Ureter (tissue), 1 donor: Measurements from ENCODE around the gene SMIM35. TPM values are rescaled to one million over a fixed set of nuclear protein-coding genes. Genes with fewer than 3 reads are reported as not detected.
A peak's percentile ranks its signal among the peaks of the same experiment; 100 is the strongest.
"Not testable (repeated sequence)": the region's sequence is repeated elsewhere in the genome, so short reads cannot be mapped to it uniquely, and the experiment has no call there.

Experiments
- DNase-seq: peaks from one replicate; pipeline ENCODE4 v3.0.0-alpha.2; 2020; ENCODE audit warnings: low spot score
- total RNA-seq: library from RNA; stranded (reverse); gene quantifications from one replicate; pipeline ENCODE4 v1.2.4, GENCODE V29; 2023
- donor health status: DM: yes; HTN: yes; CAD: no.

SMIM35 gene
- total RNA-seq, 1 donor from 2014 or later, result 0.13 TPM

DNA sequence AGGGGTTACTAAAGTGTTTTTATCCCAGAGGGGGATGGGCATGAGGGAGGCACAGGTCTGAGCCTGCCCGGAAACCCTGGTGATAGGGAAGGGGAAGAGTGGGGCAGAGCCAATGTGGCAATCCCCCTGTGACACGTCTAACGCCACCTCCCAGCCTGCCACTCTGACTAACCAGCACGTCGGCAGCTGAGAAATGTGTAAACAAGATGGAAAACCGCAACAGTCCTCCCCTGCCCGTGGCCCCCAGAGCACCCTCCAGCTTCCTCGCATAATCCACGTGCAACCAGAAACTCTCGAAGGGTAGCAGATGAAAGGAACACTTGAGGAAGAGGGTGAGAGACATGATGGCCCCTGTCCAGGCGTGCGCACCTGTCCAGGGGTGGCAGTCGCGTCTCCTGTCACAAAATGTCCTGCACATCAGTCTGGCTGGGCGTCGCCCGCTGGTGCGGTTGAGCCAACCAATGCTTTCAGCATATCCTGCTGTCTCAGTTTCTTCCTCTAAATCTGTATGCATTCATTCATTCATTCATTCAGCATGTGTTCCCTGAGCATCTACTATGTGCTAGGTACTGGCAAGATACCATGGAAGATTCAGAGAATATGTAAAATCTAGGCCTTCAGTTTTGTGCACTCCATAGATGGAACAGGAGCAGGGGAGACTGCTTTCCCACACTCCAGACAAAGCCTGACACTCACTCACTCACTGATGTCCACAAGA is 5.4 kb downstream of the SMIM35 start:
- DNase-seq, result peak; percentile 80

DNA sequence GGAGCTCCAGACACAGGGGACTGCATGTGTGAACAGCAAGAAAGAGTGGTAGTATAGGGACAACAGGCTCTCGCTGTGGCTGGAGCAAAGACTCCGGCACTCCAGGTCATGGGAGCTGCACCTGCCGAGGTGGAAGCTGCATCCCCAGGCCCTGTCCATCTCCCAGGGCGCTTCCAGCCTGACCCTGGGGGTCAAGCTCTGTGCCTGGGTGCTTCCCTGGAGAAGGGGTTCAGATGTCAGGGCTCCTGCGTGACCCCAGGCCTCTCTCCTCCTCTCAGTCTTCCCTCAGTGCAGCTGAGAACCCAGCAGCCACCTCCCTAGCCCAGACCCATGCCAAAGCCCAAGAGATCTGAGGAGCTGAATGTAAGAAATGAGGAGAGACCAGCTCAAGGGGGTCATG is 6.5 kb downstream of the SMIM35 start:
- DNase-seq, result no peak

DNA sequence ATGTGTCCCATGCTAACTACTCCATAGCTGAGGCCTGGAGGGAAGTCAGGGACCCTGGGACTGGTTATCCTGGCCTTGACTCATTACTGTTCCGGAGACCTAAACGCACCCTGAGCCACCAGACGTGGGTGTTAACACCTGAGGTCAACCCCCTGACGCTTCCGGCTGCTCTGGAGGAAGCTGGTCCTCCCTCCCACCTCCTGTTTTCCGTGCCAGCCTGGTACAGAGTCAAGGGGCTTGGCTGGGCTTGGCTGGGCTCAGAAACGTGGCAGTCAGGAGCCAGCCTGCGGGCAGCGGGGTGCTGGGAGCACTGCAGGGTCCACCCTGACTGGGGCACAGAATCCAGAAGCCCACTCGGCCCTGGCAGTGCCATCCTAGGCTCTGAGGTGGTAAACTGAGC is 7.3 kb downstream of the SMIM35 start:
- DNase-seq, result no peak

DNA sequence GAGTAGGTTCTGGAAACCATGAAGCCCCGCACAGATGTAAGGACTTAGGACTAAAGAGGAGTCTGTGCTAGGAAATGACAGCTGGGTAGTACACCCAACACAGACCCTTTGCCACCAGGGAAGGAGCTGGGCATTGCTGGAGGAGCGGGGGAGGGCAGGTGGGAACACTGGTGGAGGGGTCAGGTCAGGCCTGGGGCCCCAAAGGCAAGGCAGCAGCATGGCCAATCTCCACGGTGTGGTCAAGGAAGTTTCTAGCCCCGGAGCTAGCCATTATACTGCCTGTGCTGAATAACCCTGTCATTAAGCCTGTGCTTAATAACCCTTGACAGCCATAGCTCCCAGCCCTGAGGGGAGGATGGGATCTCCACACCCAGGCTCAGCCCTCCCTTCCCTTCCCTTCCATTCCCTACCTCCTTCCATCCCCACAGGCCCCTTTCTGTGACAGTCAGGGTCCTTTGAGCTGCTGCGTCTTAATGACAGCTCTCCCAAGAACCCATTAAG is 7.8 kb downstream of the SMIM35 start:
- DNase-seq, result no peak

DNA sequence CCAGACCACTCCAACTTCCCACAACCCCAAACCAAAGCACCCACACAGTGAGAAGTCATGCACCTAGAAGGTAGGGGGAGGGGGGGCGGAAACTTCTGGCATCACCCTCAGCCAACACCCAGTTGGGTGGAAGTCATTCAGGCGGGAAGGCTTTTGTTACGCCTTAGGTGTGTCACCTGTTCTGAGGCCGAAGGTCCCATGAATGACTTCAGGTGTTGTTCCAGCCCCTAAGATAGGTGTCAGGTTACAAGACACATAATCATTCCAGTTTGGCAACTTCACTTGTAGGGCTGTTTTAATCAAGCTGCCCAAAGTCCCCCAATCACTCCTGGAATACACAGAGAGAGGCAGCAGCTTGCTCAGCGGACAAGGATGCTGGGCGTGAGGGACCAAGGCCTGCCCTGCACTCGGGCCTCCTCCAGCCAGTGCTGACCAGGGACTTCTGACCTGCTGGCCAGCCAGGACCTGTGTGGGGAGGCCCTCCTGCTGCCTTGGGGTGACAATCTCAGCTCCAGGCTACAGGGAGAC is 9.9 kb downstream of the SMIM35 start, which contains the start of gene TMPRSS4:
TMPRSS4 (plus strand) TSS at position 325 of the 528 bp plus-strand sequence. CDS start 225 bp downstream, outside the sequence.
- DNase-seq, result peak; percentile 85

DNA sequence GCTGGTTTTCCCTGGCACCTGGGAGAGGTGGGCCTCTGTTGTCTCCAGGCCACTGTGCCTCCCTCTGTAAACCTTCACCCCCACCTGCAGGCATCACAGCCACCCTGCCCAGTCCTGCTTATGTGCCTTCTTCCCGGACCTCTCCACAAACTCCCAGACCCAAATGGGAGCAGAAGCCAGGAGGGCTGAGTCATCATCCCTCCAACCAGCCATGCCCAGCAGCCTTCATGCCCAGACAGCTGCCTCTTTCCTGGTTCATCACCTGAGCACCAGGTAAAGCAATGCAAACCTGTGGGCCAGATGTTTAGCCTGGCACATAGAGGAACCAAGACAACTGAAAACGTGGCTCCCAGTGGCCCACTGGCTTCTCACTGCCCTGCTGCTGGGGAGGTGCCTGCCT is 12.0 kb downstream of the SMIM35 start:
- DNase-seq, result peak; percentile 88

DNA sequence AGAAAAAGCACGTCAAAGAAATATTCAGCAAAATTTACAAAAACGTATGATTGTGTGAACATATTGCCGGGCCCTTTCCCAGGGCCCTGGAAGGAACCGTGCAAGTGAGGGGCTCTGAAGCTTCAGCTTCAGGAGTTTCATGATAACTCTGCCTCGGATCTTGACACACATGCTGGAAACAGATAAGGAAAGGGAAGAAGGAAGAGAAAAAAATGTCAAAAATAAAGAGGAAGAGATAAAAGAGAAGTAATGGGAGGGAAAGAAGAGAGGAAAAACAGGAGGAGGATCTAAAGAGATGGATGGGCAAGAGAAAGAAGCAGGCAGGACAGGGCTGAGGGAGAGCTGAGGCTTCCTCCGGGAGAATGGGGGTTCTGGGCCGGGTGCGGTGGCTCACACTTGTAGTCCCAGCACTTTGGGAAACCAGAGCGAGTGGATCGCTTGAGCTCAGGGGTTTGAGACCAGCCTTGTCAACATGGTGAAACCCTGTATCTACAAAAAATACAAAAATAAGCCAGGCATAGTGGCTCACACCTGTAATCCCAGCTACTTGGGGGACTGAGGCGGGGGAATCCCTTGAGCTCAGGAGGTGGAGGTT is 12.6 kb downstream of the SMIM35 start:
- DNase-seq, result no peak

DNA sequence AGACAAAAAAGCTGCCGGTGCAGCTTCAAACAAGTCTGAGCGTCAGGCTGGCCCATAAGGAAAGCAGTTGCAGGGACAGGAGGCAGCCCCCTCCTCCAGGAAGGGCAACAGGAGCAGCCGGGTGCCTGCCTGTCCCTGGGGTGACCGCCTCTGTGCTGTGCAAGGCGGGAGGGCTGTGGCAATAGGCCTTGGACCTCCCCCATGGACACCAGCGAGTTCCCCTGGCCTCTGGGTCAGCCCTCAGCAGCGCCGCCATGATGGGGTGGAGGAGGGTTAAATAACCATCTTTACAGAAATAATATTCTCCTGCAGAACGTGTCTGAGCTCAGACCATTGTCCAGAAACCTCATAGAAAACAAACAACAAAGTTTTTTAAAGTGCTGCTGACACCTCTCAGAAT is 13.2 kb downstream of the SMIM35 start:
- no peak for DNase-seq

DNA sequence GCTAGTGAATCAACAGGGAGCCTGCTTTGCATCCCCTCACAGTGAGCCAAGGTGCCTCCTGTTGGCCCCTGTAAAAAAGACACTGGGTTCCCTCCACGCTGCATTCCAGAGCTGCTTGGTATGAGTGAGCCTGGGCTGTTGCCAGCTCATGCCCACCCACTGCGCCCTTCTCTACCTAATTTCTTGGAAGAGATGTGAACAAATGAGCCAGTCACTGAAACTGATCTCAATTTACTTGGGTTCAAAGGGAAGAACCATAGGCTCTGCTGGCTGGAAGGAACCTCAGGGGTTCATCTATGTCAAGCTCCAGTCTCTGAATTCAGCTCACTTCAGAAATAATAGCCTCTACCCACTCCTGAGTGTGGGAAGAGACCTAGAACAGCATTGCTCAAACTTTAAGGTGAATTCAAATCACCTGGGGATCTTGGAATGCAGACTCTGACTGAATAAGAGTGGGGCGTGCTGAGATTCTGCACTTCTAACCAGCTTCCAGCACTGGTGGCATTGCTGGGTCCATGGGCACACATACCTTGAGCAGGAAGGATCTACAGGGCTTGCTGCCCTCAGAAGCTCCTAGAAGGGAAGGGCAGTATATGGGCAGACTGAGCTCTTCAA is 15.2 kb downstream of the SMIM35 start:
- no peak for DNase-seq

DNA sequence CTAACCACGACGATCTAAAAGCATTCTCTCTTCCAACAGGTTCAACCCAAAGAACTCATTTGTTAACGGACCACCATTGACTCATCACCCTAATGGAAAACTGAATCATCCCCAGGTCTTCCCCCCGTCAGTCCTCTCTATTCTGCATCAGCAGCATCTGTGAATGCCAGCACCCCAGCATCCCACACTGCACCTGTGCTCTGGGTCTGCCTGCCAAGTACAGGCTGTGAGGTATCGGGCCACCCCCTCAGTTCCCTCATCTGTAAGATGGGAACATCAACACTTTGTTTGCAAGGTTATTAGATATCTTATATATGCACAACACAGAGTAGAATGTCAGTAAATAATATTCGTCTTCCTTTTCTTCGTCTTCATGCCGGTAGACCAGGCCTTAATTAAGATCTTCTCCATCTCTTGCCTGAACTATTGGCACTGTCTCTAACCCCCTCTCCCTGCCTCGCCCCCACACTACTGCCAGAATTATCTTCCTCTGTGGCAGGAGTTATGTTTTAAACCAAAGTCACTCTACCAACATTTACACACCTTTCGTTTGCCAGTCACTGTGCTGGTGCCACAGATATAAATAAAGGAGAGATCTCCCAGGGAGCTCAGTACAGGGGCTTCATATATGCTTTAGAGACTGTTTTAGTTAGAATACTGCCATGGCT is 17.7 kb downstream of the SMIM35 start:
- DNase-seq, result no peak

DNA sequence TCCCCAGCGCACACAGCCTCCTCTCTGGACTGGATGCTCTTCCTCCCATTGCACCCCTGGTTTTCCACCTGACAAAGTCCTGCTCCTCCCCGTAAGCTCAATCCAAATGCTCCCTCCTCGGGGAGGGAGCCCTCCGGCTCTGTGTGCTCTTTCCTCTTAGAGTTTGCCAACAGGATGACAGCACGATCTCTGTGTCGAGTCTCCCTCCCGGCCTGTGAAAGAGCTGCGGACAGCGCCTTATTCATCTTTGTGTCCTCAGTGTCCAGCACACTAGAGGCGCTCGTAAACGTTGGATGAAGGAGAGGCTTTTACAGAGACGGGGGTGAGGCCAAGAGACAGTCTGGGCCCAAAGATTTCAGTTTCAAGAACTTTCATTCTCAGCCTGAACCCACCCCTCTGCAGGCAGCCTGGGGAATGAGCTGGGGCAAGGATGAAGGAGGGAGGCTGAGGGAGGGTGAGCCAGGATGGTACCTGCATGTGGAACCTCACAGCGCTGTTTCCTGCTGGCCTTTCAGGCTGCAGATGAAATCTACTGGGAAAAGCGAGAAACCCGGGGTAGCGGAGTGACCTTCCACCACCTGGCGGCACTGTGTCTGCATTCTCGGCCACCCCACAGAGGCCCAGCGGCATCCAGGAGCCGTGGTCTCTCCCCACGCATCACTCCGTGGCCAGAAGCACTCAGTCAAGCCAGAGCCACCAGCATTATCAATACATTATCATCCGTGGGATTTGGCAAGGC is 18.4 kb downstream of the SMIM35 start:
- DNase-seq, result no peak

DNA sequence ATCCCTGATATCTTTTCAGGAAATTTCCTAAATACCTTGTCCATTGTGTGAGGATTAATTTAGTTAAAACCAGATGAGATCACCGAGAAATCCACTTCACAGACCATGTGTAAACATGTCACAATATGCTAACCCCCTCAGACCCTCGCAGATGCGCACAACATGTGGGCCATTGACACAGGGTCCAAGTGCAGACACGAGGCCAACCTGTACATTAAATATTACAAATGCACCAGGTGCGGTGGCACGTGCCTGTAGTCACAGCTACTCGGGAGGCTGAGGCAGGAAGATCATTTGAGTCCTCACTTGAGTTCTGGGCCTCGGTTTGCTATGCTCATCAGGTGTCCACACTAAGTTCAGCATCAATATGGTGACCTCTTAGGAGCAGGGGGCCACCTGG is 19.8 kb downstream of the SMIM35 start:
- no peak for DNase-seq

DNA sequence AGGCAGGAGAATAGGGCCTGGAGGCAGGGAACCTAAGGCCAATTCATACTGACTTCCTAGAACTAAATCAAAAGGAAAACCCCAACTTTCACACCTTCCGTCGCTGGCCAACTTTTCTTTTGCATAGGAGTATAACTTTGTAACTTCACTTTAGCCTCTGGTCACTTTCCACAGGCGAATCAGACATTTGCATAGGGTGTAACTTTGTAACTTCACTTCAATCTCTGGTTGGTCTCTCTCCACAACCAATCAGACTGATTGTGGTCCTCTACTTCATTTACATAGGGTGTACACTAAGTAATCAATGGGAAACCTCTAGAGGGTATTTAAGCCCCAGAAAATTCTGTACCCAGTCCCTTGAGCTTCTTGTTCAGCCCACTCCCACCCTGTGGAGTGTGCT is 21.4 kb downstream of the SMIM35 start:
- no peak for DNase-seq

DNA sequence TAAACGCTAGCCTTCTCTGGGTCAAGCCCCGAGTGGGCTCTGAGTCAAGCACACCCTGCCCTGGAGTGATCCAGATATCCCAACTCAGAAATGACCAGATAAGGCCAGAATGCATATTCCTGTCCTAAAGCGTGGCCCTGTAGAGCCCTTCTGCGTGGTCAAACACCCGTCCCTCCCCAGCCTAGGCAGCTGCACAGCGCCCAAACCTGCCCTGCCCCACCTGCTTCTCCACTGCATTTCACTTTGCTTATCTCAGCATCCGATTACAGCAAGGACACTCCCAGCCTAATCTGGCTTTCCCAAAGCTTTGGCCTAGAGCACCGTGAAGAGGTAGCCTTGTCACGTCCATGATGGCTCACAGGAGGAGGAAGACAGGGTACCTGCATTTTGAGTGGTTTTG is 21.8 kb downstream of the SMIM35 start:
- no peak for DNase-seq

DNA sequence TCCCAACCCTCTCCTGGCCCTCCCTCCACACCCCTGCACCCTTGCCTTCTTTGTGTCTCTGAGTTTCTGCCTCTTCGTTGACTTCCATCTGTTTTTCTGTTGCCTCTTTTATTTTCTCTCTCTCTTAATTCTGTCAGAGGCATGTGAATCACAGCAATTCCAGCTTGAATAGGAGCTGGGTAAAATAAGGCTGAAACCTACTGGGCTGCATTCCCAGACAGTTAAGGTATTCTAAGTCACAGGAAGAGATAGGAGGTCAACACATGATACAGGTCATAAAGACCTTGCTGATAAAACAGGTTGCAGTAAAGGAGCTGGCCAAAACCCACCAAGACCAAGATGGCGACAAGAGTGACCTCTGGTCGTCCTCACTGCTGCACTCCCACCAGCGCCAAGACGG is 24.1 kb downstream of the SMIM35 start:
- DNase-seq, result not testable (repeated sequence)

DNA sequence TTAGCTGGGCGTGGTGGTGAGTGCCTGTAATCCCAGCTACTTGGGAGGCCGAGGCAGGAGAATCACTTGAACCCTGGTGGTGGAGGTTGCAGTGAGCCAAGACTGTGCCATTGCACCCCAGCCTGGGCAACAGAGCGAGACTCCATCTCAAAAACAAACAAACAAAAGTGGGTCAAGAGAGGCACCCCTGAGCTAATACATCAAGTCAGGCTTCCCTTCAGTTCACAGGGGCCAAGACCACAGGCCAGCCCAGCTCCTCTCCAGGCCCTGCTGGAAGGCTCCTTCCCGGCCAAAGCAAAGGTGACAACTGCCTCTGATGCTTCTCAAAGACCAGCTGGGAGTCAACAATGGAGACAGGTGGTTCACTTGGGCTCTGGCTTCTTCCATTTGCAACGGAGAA is 24.6 kb downstream of the SMIM35 start:
- not testable (repeated sequence) for DNase-seq

DNA sequence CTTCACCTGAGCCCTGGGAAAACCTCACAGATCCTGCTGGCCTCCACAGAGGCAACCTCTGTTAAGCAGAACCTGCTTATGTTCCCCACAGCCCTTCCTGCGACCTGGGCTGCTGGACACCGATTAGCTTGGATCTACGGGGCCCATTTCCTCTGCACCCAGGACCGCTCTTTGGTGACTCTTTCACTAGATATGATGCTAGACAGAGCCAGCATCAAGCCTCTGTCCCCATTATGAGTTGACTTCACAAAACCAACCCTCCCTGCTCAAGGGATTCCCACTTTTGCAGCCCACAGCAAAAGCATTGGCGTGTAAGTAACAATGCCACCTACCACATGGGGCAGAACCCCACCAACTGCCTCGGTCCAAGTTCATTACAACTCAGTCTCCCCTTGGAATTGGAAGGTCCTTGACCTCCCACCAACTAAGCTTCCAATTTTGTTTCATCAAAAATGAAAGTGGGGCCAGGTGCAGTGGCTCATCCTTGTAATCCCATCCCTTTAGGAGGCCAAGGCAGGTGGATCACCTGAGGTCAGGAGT is 25.1 kb downstream of the SMIM35 start:
- no peak for DNase-seq

DNA sequence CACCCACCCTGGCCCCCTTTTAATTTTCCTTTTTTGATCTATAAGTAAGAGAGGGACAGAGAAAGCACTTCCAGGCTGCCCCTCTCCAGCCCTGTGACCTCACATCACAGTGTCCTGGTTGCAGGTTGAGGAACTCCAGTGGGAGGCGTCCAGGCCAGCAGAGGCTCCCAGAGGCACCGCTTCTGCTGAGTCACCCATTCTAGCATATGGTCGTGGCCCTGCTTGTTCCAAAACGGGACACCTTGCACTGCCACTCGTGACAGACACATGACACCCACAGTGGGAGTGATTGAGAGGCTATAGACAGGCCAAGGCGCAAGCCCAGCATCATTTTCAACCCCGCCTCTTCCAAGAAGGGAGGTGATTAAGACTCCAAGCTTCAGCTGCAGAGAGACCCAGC is 25.9 kb downstream of the SMIM35 start:
- no peak for DNase-seq

DNA sequence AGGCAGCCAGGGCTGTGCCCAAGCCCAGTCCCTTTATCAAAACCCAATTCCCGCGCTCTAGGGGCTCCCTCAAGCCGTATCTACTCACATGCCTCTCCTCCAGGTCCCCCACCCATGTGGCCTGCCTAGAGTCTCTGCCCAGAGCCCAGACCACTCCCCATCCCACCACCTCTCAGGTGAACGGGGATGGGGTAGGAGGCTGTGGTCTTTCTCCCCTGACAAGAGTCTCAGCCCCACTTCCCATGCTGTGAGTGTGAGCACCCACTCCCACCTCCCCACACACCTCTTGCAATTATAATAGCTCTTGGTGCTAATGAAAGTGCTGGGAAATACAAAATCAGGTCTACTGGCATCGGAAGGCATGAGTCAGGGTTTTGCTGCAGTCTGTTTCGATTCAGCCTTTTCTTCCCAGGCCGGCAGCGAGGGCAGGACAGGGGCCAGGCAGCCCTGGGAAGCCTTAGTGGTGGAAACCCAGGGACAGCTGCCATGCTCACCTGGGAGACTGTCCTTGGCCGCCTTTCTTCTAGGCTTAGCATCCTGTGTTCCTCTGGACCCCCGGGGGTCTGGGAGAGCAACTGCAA is 26.6 kb downstream of the SMIM35 start:
- no peak for DNase-seq

DNA sequence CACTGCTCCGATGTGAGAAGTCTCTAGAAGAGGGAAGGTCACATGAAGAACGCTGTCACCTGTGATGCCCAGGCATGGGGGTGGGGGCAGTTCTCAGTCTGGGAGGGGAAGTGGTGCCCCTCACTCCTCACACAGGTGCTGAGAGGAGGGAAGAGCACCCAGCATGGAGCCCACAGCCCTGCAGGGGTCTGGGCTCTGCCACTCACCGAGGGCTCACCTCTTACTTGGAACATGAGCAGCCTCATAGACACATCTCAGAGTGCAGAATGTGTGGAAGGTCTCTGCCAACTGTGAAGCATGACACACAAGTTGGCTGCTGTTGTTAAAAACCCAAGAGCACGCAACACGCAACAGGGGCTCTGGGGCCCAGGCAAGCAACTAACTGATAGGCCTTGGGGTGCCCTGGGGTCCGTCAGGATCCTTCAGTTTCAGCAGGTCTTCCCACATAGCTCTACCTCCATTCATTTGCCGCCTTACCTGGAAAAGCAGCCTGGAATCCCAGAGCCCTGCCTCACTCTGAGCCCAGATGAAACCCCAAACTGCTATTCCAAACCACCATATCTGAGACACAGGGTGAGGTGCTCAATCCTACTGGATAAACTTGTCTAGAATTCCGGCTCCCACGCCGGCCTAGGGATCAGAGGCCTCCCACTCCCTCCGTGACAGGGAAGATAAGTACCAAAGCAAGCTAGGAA is 27.4 kb downstream of the SMIM35 start:
- DNase-seq, result no peak
